Loucy (cell line): Measurements from ENCODE around the gene POPDC2.

Experiments
- EZH2phosphoT487 ChIP-seq: fragments of 200-600 bp; IDR thresholded peaks from 2 replicates; pipeline ENCODE4 v1.6.1; 2018; ENCODE audit warnings: antibody characterized with exemption, mild to moderate bottlenecking, moderate library complexity, borderline replicate concordance
- TF ChIP-seq, protein P1 (sequence below): fragments of 200-600 bp; sonication (generic); conservative IDR thresholded peaks from 2 replicates; pipeline ENCODE4 v1.5.1; 2014; ENCODE audit warnings: mild to moderate bottlenecking, antibody characterized with exemption, low read length

DNA sequence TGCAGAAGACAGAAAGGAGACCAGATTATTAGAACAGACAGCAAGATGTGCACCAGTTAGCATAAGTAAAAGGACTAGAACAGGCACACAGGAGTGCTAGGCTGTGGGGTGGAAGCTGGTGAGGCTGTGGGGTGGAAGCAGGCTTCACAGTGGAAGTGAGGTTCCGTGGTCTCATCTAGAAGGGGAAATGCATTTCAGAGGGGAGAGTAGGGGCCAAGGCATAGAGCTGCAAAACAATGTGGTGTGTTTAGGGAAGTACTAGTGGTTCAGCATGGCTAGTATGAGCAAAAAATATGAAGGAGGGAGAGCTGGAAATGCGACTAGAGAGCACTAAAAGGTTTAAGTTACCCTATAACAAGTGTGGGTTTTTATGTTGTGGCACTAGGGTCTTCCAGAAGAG, 6.5 kb downstream of the POPDC2 start:
- TF ChIP-seq, protein P1, sequence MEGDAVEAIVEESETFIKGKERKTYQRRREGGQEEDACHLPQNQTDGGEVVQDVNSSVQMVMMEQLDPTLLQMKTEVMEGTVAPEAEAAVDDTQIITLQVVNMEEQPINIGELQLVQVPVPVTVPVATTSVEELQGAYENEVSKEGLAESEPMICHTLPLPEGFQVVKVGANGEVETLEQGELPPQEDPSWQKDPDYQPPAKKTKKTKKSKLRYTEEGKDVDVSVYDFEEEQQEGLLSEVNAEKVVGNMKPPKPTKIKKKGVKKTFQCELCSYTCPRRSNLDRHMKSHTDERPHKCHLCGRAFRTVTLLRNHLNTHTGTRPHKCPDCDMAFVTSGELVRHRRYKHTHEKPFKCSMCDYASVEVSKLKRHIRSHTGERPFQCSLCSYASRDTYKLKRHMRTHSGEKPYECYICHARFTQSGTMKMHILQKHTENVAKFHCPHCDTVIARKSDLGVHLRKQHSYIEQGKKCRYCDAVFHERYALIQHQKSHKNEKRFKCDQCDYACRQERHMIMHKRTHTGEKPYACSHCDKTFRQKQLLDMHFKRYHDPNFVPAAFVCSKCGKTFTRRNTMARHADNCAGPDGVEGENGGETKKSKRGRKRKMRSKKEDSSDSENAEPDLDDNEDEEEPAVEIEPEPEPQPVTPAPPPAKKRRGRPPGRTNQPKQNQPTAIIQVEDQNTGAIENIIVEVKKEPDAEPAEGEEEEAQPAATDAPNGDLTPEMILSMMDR: no peak
- TF ChIP-seq EZH2phosphoT487: no peak
